HCT116 (cell line): Measurements from ENCODE around the gene TMIE.

Experiments used
- ATF3 ChIP-seq: IDR thresholded peaks from 2 replicates; pipeline ENCODE4 v1.6.1; 2012
- CEBPB ChIP-seq: IDR thresholded peaks from 2 replicates; pipeline ENCODE4 v1.6.1; 2012; ENCODE audit warnings: low read depth
- EZH2 ChIP-seq: fragments of 200-600 bp; sonication (generic); IDR thresholded peaks from 2 replicates; pipeline ENCODE4 v1.6.1; 2017; ENCODE audit warnings: antibody characterized with exemption, mixed run types
- FOSL1 ChIP-seq: IDR thresholded peaks from 2 replicates; pipeline ENCODE4 v1.6.1; 2012; ENCODE audit warnings: low read depth
- POLR2A ChIP-seq: IDR thresholded peaks from 2 replicates; pipeline ENCODE4 v1.7.0; 2011; ENCODE audit warnings: borderline replicate concordance; ENCODE audit not compliant: insufficient read depth, insufficient read length; ENCODE audit errors: extremely low read depth
- POLR2AphosphoS5 ChIP-seq: IDR thresholded peaks from 2 replicates; pipeline ENCODE4 v1.6.1; 2011; ENCODE audit warnings: mild to moderate bottlenecking, low read depth, low read length, moderate library complexity
- RAD21 ChIP-seq: IDR thresholded peaks from 2 replicates; pipeline ENCODE4 v1.6.1; 2012; ENCODE audit warnings: low read depth, mild to moderate bottlenecking
- REST ChIP-seq: IDR thresholded peaks from 2 replicates; pipeline ENCODE4 v1.6.1; 2012; ENCODE audit warnings: low read depth
- YY1 ChIP-seq: IDR thresholded peaks from 2 replicates; pipeline ENCODE4 v1.6.1; 2011; ENCODE audit warnings: low read length, low read depth, moderate library complexity, mild to moderate bottlenecking; ENCODE audit not compliant: insufficient replicate concordance; ENCODE audit errors: extremely low read depth
- ZNF274 ChIP-seq: fragments of 200-500 bp; sonication (Bioruptor generic); IDR thresholded peaks from 2 replicates; pipeline ENCODE4 v1.6.1; 2014; ENCODE audit warnings: mild to moderate bottlenecking, low read depth, low read length, inconsistent platforms
- TF ChIP-seq, protein P1 (sequence below), 3 experiments: fragments of 200-600 bp in 1 of 3; sonication (generic) in 1 of 3; IDR thresholded peaks in 2 of 3; conservative IDR thresholded peaks in 1 of 3; 2 replicates each; pipeline ENCODE4 v1.5.1; 2012 to 2017; ENCODE audit warnings: low read depth in 2 of 3, low read length in 2 of 3, antibody characterized with exemption in 1 of 3, borderline replicate concordance in 1 of 3, control low read depth in 1 of 3, mild to moderate bottlenecking in 1 of 3, mixed read lengths in 1 of 3, mixed run types in 1 of 3, moderate library complexity in 1 of 3; ENCODE audit not compliant: insufficient read depth in 1 of 3
- TF ChIP-seq, protein P2 (sequence below): IDR thresholded peaks from 2 replicates; pipeline ENCODE4 v1.6.1; 2011; ENCODE audit warnings: mild to moderate bottlenecking, low read length, moderate library complexity; ENCODE audit not compliant: insufficient replicate concordance; ENCODE audit errors: extremely low read depth

DNA sequence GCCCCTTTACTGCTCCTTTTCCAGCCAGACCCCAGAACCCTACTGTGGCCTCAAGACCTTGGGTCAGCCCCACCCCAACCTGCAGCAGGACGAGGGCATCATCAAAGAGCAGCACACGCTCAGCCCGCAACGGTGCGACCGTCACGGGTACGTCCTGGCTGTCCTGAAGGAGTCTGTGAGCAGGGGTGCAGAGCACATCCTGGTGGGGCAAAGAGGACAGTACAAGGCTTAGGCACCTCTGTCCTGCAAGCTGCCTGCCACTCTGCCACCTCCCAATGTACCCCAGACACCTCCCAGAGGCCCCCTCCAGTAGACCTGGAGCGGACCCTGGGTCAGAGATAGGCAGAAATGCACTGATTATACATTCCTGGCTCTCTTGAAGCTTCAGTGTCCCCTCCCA is 15.7 kb upstream of the TMIE start:
- TF ChIP-seq CEBPB (no peak), POLR2A (no peak), POLR2AphosphoS5 (no peak), EZH2 (no peak), REST (no peak), ZNF274 (no peak), RAD21 (no peak), YY1 (no peak), ATF3 (no peak), FOSL1 (no peak)
- TF ChIP-seq, protein P1, sequence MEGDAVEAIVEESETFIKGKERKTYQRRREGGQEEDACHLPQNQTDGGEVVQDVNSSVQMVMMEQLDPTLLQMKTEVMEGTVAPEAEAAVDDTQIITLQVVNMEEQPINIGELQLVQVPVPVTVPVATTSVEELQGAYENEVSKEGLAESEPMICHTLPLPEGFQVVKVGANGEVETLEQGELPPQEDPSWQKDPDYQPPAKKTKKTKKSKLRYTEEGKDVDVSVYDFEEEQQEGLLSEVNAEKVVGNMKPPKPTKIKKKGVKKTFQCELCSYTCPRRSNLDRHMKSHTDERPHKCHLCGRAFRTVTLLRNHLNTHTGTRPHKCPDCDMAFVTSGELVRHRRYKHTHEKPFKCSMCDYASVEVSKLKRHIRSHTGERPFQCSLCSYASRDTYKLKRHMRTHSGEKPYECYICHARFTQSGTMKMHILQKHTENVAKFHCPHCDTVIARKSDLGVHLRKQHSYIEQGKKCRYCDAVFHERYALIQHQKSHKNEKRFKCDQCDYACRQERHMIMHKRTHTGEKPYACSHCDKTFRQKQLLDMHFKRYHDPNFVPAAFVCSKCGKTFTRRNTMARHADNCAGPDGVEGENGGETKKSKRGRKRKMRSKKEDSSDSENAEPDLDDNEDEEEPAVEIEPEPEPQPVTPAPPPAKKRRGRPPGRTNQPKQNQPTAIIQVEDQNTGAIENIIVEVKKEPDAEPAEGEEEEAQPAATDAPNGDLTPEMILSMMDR (IDR thresholded peaks at IDR 0.05 in 2 of 3, conservative IDR thresholded peaks at IDR 0.05 in 1 of 3; ENCODE audit: borderline replicate concordance in 1 of 3, insufficient read depth in 1 of 3, low read depth in 2 of 3, low read length in 2 of 3): peak in 1 of 3 experiments; percentile 7; a peak in 1 of 6 replicates
- TF ChIP-seq, protein P2, sequence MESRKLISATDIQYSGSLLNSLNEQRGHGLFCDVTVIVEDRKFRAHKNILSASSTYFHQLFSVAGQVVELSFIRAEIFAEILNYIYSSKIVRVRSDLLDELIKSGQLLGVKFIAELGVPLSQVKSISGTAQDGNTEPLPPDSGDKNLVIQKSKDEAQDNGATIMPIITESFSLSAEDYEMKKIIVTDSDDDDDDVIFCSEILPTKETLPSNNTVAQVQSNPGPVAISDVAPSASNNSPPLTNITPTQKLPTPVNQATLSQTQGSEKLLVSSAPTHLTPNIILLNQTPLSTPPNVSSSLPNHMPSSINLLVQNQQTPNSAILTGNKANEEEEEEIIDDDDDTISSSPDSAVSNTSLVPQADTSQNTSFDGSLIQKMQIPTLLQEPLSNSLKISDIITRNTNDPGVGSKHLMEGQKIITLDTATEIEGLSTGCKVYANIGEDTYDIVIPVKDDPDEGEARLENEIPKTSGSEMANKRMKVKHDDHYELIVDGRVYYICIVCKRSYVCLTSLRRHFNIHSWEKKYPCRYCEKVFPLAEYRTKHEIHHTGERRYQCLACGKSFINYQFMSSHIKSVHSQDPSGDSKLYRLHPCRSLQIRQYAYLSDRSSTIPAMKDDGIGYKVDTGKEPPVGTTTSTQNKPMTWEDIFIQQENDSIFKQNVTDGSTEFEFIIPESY: no peak
